ENCODE data around the gene IL19.

The IL19 gene

GRCh38 chr1:206732508-206732907, 38.1 kb upstream of the IL19 start:
- Histone ChIP-seq H3K9me3 (ENCODE audit: control insufficient read depth, insufficient read depth, low read length) (no peaks in the 10 kb centered on the region), H3K36me3 (ENCODE audit: control insufficient read depth, insufficient read depth, low read length) (peaks cover 40% of the 10 kb centered on the region), H3K9ac (ENCODE audit: low read depth, low read length) (no peak overlapping the region), H3K4me3 (ENCODE audit: low read depth, low read length) (no peak overlapping the region), H3K4me1 (ENCODE audit: control insufficient read depth, insufficient read depth, low read length) (no peaks in the 10 kb centered on the region), H3K27ac (ENCODE audit: low read depth, low read length) (no peak overlapping the region), H3K27me3 (ENCODE audit: control insufficient read depth, insufficient read depth, low read length) (no peaks in the 10 kb centered on the region)

DNA sequence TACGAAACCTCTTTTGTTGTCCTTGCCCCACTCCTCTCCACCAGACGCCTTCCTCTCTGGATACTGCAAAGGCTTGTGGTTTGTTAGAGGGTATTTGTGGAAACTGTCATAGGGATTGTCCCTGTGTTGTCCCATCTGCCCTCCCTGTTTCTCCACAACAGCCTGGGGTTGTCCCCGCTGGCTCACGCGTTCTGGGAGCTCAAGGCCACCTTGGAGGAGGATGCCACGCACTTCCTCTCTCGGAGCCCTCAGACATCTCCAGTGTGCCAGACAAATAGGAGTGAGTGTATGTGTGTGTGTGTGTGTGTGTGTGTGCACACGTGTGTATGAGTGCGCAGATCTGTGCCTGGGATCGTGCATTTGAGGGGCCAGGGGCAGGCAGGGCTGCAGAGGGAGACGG, 37.6 kb upstream of the IL19 start:
- no peak overlapping the region for H3K27ac ChIP-seq (ENCODE audit: low read depth, low read length)
- H3K36me3 ChIP-seq (ENCODE audit: control insufficient read depth, insufficient read depth, low read length) = peaks cover 40% of the 10 kb centered on the region
- H3K4me3 ChIP-seq (ENCODE audit: low read depth, low read length) = no peak overlapping the region
- no peak overlapping the region for H3K9ac ChIP-seq (ENCODE audit: low read depth, low read length)
- H3K4me1 ChIP-seq (ENCODE audit: control insufficient read depth, insufficient read depth, low read length) = no peaks in the 10 kb centered on the region
- H3K27me3 ChIP-seq (ENCODE audit: control insufficient read depth, insufficient read depth, low read length) = no peaks in the 10 kb centered on the region
- H3K9me3 ChIP-seq (ENCODE audit: control insufficient read depth, insufficient read depth, low read length) = no peaks in the 10 kb centered on the region

DNA sequence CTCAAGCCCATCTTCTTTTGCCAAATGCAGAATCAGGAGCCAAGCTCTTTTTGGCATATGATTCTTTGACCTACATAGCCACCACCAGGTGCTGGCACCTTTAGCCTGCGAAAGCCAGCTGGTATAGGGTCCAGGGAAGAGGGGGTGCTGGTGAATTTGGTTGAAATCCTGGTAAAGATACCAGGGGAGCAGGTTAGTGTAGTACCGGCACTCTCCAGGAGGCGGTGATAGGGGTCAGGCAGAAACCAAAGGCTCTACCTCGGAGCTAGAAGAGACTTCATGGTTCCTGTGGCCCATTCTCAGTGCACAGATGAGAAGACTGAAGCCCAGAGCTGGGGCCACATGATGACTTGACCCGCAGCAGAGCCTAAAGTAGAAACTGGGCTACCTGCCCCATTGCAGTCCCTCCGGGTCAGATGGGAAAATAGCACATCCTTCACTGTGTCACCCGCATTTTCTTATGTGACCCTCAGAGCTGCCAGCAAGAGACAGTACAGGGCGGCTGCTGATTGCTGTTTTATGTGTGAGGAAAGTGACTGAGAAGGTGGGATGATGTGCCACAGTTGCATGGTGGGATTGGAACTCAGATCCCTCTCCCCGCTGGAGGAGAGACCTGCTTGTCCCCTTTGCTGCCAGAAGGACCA, 36.0 kb upstream of the IL19 start:
- H3K36me3 ChIP-seq (ENCODE audit: control insufficient read depth, insufficient read depth, low read length) = peaks cover 35% of the 10 kb centered on the region
- no peak overlapping the region for H3K4me3 ChIP-seq (ENCODE audit: low read depth, low read length)
- H3K9me3 ChIP-seq (ENCODE audit: control insufficient read depth, insufficient read depth, low read length) = no peaks in the 10 kb centered on the region
- no peak overlapping the region for H3K27ac ChIP-seq (ENCODE audit: low read depth, low read length)
- no peak overlapping the region for H3K9ac ChIP-seq (ENCODE audit: low read depth, low read length)
- no peaks in the 10 kb centered on the region for H3K27me3 ChIP-seq (ENCODE audit: control insufficient read depth, insufficient read depth, low read length)
- H3K4me1 ChIP-seq (ENCODE audit: control insufficient read depth, insufficient read depth, low read length) = peaks cover 3% of the 10 kb centered on the region; the same call in 1 of the 2 replicates

DNA sequence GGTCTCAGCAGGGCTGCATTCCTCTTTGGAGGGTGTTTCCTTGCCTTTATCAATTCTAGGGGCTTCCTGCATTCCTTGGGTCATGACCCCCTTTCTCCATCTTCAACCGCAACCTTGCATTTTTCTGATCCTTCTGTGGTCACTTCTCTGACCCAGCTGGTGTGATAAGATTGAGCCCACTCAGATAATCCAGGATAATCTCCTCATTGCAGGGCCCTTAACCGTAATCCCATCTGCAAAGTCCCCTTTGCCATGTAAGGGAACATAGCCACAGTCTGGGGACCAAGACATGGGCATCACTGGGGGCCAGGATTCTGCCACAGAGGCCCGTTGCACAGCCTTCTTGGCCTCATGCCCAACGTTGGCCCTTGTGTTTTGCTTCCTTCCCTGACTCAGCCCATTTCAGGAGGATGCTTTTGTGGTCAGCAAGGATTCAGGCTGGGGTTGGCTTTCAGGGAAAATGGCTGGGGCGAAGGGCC, 35.0 kb upstream of the IL19 start:
- Histone ChIP-seq H3K9ac (ENCODE audit: low read depth, low read length) (no peak overlapping the region), H3K4me1 (ENCODE audit: control insufficient read depth, insufficient read depth, low read length) (peaks cover 6% of the 10 kb centered on the region; the same call in 1 of the 2 replicates), H3K4me3 (ENCODE audit: low read depth, low read length) (no peak overlapping the region), H3K9me3 (ENCODE audit: control insufficient read depth, insufficient read depth, low read length) (no peaks in the 10 kb centered on the region), H3K27ac (ENCODE audit: low read depth, low read length) (no peak overlapping the region), H3K36me3 (ENCODE audit: control insufficient read depth, insufficient read depth, low read length) (peaks cover 26% of the 10 kb centered on the region), H3K27me3 (ENCODE audit: control insufficient read depth, insufficient read depth, low read length) (no peaks in the 10 kb centered on the region)

GRCh38 chr1:206736878-206737728, 33.5 kb upstream of the IL19 start:
- no peak overlapping the region for H3K4me3 ChIP-seq (ENCODE audit: low read depth, low read length)
- H3K27me3 ChIP-seq (ENCODE audit: control insufficient read depth, insufficient read depth, low read length) = no peaks in the 10 kb centered on the region
- H3K36me3 ChIP-seq (ENCODE audit: control insufficient read depth, insufficient read depth, low read length) = peaks cover 10% of the 10 kb centered on the region
- no peaks in the 10 kb centered on the region for H3K9me3 ChIP-seq (ENCODE audit: control insufficient read depth, insufficient read depth, low read length)
- peaks cover 6% of the 10 kb centered on the region; the same call in 1 of the 2 replicates for H3K4me1 ChIP-seq (ENCODE audit: control insufficient read depth, insufficient read depth, low read length)
- no peak overlapping the region for H3K27ac ChIP-seq (ENCODE audit: low read depth, low read length)
- H3K9ac ChIP-seq (ENCODE audit: low read depth, low read length) = no peak overlapping the region

DNA sequence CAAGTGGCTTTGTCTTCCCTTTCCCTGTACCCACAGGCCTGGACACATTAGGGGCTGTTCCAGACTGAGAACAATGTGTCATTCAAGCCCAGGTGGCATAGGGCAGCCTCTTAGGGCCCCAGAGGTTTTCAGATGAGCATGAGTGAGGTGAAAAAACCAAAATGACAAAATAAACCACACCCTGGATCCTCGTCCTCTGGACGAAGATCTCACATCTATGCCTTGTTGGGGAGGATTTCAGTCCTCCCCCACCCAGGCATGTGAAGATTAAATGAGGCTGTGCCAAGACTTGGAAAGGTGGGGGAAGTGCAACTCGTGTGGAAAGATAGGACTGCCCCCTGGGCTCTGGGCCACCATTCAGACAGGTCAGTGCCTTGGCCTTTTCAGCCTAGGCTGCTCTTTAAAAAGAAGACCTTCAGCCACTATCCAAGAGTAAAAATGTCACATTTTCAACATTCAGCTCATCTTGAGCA, 32.8 kb upstream of the IL19 start:
- H3K9me3 ChIP-seq (ENCODE audit: control insufficient read depth, insufficient read depth, low read length) = no peaks in the 10 kb centered on the region
- peaks cover 5% of the 10 kb centered on the region for H3K36me3 ChIP-seq (ENCODE audit: control insufficient read depth, insufficient read depth, low read length)
- peaks cover 6% of the 10 kb centered on the region; the same call in 1 of the 2 replicates for H3K4me1 ChIP-seq (ENCODE audit: control insufficient read depth, insufficient read depth, low read length)
- H3K4me3 ChIP-seq (ENCODE audit: low read depth, low read length) = no peak overlapping the region
- H3K27ac ChIP-seq (ENCODE audit: low read depth, low read length) = no peak overlapping the region
- H3K27me3 ChIP-seq (ENCODE audit: control insufficient read depth, insufficient read depth, low read length) = no peaks in the 10 kb centered on the region
- H3K9ac ChIP-seq (ENCODE audit: low read depth, low read length) = no peak overlapping the region

- H3K27ac ChIP-seq (ENCODE audit: low read depth, low read length) = no peak overlapping the region
- no peak overlapping the region for H3K9ac ChIP-seq (ENCODE audit: low read depth, low read length)
- H3K9me3 ChIP-seq (ENCODE audit: control insufficient read depth, insufficient read depth, low read length) = no peaks in the 10 kb centered on the region
- H3K4me3 ChIP-seq (ENCODE audit: low read depth, low read length) = no peak overlapping the region
- H3K27me3 ChIP-seq (ENCODE audit: control insufficient read depth, insufficient read depth, low read length) = no peaks in the 10 kb centered on the region
- peaks cover 6% of the 10 kb centered on the region; the same call in 1 of the 2 replicates for H3K4me1 ChIP-seq (ENCODE audit: control insufficient read depth, insufficient read depth, low read length)
- no peaks in the 10 kb centered on the region for H3K36me3 ChIP-seq (ENCODE audit: control insufficient read depth, insufficient read depth, low read length)
These were observed 31.9 kb upstream of the IL19 start for GRCh38 chr1:206738370-206739366.

- Histone ChIP-seq H3K27me3 (ENCODE audit: control insufficient read depth, insufficient read depth, low read length) (no peaks in the 10 kb centered on the region), H3K4me1 (ENCODE audit: control insufficient read depth, insufficient read depth, low read length) (peaks cover 6% of the 10 kb centered on the region; the same call in 1 of the 2 replicates), H3K27ac (ENCODE audit: low read depth, low read length) (no peak overlapping the region), H3K9ac (ENCODE audit: low read depth, low read length) (no peak overlapping the region), H3K36me3 (ENCODE audit: control insufficient read depth, insufficient read depth, low read length) (no peaks in the 10 kb centered on the region), H3K4me3 (ENCODE audit: low read depth, low read length) (no peak overlapping the region), H3K9me3 (ENCODE audit: control insufficient read depth, insufficient read depth, low read length) (no peaks in the 10 kb centered on the region)
These were observed 31.0 kb upstream of the IL19 start for GRCh38 chr1:206739411-206740076.

GRCh38 chr1:206741142-206741701, 29.4 kb upstream of the IL19 start:
- Histone ChIP-seq H3K9me3 (ENCODE audit: control insufficient read depth, insufficient read depth, low read length) (no peaks in the 10 kb centered on the region), H3K4me3 (ENCODE audit: low read depth, low read length) (no peak overlapping the region), H3K27me3 (ENCODE audit: control insufficient read depth, insufficient read depth, low read length) (no peaks in the 10 kb centered on the region), H3K4me1 (ENCODE audit: control insufficient read depth, insufficient read depth, low read length) (peaks cover 6% of the 10 kb centered on the region; the same call in 1 of the 2 replicates), H3K9ac (ENCODE audit: low read depth, low read length) (no peak overlapping the region), H3K36me3 (ENCODE audit: control insufficient read depth, insufficient read depth, low read length) (no peaks in the 10 kb centered on the region), H3K27ac (ENCODE audit: low read depth, low read length) (no peak overlapping the region)

Measured in HUES48 (cell line).